GM21723 (cell line): Measurements from ENCODE around the gene PI4K2A.
A peak's percentile ranks its signal among the peaks of the same experiment; 100 is the strongest.
"Not testable (repeated sequence)": the region's sequence is repeated elsewhere in the genome, so short reads cannot be mapped to it uniquely, and the experiment has no call there.

ENCODE experiments used
- ATAC-seq: cut with Tn5 transposase; IDR thresholded peaks from one replicate; pipeline ENCODE4 v1.9.1; 2021; ENCODE audit warnings: mild to moderate bottlenecking, moderate library complexity; ENCODE audit not compliant: unreplicated experiment

PI4K2A gene

DNA sequence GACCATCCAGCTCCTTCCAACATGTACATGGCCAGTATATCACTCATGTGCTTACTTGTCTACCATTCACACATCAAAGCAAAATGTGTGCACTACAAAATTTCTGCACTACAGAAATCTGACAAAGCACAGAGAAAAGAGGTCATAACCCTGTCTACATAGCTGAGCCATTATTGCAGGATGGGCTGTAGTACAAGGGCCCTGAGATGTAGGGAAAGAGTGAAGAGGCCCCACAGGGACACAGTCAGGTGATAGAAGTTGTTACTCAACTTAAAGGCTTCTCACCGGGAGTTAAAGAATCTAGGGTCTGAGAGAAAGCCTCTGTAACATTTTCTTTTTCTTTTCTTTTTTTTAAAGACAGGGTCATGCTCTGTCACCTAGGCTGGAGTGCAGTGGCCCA is 29.1 kb downstream of the PI4K2A start:
- no peak for ATAC-seq

DNA sequence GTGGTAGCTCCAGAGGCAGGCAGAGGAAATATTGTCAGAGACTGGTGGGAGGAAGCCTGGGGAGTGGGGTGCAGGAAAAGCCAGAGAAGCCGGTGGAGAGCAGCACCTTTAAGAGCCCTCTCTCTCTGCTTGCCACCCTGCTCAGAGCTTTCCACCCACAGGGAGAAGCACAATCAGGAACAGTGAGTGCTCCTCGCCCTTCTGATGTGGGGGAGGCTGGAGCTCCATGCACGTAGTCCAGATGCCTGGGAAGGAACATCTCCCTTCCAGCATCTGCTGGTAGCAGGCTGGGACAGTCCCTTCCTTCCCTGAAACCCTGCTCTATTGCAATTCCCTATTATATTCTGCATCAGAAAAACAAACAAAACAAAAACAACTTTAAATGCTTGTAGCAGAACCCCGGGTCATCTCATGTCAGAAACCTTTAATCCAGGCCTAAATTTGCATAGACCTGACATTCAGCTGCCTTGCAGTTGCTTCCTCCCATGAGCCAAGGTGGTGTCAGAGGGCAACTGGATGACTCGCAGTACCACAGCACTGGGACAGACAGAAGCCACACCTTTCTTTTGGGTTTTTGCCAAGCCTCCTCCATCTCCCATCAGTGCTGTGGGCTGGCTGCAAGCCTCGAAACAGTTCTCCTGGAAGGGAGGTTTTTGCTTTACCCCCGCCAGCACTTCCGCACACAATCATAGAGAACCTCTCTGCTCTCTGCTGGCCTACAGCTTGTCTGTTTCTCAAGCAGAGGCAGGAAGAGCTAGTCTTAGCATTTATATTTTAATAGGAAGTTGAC is 33.5 kb downstream of the PI4K2A start:
- ATAC-seq = no peak

DNA sequence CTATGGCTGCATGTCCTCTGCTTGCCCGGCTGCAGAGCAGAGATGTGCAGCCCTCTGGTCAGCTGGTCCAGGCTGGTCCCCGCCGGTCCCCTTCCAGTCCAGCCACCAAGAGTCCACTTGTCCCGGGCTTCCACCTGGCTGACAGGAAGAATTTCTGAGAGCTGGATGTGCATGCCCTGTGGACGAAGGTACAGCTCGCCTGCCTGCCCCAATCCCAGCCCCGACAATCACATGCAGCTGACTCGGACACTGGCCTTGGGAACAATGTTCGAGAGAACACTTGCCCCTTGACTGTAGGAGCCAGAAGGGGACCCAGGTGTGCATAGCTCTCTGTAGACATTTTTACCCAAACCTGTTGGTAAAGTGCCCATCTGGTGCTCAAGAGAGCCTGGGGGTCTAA is 34.8 kb downstream of the PI4K2A start:
- no peak for ATAC-seq

DNA sequence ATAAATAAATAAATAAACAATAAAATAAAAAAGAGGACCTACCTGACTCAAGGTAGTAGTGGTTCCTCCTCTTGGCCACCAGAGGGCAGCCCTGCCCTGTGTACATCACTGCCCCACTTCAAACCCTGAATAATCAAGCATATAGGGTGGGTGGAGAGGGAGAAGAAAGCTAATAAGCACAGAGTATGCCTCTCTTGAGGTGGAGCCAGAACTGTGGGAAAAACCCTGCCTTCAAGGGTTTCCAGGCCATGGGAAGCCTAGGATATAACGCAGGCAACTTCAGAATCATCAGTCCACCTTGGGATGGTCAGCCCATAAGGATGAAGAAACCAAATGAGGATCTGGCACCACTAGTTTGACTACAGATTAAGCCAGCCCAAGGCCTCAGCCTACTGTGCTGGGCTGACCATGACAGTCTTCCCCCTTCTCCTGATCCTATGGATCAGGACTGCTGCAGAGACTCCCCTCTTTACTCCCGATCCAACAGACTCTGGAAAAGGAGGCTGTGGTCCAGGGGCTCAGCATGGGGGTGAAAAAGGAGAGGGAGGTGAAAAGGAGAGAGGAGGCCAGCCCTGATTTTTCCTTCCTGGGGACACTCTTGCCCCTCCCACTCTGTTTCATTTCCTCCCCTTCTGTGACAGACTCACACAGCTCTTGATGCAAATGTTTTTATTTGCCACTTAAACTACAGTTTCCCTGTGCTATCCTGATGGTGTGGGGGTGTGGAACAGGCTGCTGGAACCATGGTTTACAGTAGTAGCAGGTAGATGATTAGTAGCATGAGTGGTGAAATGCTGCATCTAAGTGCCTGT is 36.5 kb downstream of the PI4K2A start:
- ATAC-seq = peak; percentile 70

DNA sequence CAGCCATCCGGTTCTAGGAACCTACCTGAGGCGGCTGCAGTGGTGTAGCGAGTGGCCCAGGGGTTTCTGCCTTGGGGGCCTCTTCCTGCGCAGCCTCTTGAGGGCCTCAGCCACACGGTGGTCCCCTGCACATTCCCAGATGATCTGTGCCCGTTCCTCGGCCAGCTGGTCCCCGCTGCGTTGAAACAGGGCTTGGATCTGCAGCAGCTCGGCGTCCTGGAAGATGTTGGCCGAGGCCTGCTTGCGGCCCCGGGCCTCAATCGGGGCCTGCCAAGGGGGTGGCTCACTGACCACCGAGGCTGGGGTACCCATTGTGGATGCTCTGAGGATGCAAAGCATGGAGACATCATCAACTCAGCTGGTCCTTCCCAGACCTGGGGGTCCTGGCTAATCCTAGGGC is 39.1 kb downstream of the PI4K2A start:
- no peak for ATAC-seq

DNA sequence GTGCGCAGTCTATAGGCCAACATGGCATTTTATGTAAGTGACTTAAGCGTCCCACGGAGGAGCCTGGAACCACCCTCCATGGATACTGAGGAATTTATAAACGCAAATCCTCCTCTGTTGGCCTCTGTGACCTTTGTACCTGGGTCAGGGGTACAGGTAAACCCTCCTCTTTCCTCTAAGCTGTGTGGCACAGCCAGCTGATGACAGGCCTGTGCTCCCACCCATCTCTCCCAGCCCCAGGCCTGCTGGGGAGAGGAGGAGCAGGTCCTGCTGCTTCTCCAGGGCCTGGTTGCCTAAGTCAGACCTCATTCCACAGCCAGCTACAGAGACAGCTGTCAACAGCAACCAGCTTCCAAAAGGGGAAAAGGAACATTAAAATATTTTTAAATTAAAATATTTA is 41.6 kb downstream of the PI4K2A start:
- ATAC-seq = no peak

DNA sequence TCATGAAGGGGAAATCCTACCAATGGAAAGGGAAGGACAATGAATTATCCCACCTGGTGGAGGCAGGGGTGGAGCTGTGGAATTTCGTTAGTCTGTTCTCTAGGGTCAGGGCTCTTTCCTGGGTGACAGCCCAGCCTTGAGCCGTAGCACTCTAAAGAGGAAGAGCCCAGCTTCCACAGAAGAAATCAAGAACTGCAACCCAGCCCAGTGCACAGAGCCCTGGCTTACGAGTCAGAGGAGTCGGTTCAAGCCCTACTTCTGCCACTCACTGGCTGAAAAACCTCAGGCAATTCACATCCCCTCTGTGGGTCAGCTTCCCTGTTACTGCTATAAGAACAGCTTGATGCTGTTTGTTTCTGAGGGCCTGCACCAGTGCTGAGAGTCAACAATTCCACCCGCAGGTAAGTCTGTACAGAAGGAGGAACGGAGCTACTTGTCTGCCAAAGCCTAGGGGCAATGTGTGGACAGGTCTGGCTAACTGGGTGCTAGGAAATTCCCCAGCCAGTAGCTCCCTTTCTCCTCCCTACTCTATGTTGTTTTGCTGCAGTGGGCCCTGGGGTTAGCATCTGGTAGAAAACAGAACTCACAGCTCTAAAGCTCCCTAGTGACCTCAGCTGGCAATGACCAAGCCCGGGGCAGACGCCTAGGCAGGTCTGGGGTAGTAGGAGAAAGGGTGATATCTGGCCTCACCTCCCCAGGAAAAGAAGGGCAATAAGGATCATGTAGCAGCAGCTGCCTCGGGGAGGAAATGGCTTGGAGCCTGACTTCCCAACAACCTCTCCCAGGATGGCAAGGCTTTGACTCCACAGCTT is 43.3 kb downstream of the PI4K2A start:
- no peak for ATAC-seq

DNA sequence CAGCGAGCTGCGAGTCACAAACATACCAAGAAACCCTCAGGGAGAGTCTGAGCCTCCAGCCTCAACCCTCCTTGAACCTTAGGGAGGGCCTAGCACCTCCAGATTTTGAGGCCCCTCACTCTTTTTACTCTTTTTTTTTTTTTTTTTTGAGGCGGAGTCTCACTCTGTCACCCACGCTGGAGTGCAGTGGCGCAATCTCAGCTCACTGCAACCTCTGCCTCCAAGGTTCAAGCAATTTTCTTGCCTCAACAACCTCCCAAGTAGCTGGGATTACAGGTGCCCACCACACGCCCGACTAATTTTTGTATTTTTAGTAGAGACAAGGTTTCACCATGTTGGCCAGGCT is 43.9 kb downstream of the PI4K2A start:
- ATAC-seq = not testable (repeated sequence)

DNA sequence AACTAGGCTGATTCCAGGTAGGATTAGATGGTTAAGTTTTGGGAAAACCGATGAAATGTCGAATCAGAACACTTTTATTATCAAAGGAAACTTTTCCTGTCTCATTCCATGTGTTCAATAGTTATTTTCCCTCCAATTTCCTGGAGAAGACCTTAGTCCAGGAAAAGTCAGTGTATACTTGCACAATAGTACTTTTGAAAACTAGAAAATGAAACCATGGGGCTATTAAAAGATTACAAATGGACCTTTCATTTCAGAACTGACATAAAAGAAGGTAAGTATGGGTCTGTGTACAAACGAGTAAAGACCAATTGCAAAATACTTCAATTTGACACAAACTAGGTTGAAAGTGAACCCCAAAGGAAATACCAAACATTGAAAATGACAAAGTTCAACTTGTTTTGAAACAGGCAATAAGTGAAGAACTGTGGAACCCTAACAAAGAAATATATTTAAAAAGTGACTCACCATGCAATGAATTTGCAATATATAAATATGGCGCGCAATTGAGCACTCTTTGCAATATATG is 44.5 kb downstream of the PI4K2A start:
- no peak for ATAC-seq

DNA sequence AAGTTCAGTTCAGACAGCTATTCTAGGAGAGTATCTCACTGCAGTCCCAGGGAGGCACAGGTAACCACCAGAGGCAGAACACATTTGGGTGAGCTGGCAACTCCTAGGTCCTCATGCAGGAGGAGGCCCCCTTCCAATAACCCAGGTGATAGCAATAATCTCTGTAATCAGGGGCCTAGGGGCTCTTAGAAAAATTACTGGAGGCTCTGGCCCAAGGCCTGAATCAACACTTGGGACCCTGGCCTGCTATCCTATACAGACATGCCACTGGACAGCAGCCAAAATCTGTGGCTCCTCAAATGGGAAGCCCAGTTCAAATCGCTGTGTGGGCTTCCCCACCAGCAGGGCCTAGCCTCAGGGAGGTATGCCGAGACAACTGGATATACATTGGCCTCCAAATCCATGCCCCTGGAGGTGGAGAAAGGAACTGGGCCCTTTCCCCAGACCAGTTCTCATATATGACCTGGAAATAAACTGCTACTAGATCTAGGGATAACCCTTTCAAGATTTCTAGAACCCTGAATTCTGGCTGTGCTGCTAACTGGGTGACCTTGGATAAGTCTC is 45.0 kb downstream of the PI4K2A start:
- ATAC-seq = no peak

DNA sequence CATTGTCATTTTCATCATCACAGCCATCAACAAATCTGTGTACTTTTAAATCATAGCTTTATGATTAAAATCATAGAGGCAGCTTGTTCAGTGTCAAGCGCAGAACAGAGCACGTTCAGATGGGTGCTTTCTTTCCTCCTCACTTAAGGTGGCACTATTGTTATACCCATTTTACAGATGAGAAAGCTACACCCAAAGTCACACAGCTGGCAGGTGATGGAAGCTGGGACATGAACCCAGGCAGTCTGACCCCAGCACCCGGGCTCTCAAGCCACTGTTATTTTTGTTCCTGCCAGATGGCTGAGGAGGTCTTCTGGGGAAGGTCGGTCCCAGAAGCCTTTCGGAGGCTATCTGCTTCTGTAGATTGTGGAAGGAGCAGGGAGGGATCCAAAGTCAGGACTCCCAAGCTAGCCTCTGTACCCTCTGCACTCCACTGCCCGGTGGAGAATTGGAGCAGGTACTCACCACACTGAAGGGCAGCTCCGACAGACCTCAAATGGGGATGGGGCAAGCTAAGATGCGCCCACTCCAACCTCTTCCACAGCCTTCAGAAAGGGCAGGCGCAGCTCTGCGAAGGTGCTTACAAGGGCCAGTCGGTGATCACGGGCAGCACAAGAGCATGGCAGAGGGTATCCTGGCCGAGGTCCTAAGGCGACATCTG is 46.0 kb downstream of the PI4K2A start:
- no peak for ATAC-seq

DNA sequence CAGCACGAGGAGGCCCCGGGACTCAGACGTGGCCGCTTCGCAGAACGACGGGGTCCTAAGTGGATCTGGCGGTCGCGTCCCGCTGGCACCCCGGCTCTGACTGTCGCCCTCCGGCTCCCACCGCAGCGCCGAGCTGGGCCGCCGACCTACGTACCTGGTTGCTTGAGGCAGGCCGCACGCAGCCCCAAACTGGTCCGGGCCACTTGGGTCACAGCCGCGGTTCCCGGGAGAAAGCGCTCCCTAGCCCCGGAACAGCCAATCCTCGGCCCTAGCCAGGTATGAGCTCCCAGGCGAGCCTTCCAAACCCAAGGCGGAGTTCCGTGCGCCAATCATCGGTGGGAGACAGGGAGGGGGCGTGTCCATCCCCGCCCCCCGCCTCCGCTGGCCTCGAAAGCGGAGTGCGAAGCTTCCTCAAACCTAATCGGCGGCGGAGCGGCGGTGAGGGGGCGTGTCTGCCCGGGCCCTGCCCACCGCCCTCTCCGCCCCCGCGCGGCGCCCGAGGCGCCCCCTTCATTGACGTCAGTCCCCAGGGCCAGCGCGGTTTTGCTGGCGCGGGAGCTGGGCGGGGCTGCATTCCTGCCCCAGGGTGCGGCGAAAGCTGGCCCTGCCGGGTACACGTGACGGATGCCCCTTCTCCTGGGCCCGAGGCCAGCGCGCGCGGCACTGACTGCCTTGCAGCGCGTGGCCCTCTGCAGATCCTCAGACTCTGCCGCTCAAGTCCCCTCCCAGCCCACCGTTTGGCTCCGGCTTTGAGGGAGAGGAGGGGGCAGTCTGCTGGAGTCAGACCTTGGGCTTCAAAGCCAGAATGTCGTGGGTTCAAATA is 46.7 kb downstream of the PI4K2A start, which contains the start of gene AVPI1:
Gene AVPI1, minus strand, starts transcription at position 280 of the 823 bp plus-strand sequence. CDS start 7,336 bp downstream, outside the sequence.
- peak; percentile 94 for ATAC-seq

DNA sequence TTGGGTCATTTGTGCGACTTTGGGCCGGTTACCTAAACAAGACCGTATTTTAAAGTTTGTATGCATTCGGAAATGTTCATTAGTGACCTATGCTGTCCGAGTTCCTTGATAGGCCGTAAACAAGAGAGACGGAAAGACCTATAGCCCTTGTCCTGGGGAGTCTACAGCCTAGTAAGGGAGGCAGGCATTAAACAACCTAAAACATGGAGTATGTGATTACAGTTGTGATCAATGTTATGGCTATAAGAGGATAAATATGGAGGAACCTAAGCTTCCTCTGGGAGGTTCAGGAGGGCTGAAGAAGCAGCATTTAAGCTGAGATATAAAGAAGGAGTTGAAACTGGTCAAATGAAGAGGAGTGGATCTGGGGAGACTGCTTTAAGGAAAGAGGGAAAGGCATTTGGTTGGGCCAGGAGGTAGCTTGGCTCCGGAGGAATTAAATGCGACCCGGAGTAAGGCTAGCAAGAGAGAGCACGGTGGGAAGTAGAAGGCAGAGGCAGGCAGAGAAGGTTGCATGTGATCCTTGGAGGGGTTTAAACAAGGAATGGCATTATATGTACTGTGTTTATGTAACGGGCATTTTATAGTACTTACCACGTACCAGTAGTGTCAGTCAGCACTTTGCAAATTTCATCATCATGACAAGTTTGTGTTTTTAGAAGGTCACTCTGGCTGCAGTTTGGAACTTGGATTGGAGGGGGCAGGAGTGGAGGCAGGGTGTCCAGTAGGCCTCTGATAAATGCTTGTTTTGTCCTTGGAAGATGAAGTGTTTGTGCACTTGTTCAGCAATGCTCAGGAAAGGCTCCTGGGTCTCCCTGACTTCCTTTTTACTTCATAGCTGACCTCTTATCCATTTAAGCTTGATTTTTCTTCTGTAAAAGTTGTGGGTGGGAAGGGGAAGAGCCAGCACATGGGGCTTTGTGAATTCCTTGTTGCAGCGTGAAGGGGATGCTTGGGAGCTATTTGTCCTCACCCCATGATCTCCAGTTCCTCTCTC is 47.6 kb downstream of the PI4K2A start:
- ATAC-seq = no peak

DNA sequence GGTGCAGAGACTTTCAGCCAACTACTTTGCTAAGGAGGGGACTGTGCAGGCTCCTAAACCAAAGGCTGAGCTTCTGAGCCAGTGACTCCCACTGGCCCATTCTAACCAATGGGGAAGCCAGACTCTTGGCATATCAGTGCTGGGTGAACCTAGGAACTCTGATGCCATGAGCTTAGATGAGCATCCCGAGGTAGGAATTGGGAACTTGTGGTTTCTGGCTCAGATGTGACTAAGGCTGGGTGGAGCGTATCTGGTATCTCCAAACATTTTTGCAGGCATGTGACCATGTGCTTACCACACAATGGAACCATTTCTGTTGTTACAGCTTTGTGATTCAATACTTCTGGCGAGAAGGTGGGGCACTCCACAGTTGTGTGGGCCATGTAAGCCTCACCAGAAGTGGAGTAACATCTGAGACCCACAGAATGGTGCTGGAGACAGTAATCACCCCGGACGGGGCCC is 49.1 kb downstream of the PI4K2A start:
- no peak for ATAC-seq

DNA sequence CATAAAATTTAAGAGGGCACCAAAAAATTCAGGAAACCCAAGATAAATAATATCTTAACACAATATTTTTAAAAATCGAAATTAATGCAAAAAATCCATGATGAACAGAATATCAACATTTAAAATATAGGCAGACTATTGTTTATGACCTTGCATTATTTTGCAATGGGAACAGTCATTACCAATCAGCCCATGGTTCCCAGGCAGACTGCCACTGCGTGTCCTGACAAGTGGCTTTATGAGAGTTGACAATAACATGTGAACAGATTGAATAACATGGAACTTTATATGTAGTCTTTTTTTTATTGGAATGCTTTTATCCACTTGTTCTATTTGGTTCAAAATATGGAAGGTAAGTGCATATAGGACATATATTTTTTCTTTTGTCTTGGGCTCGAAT is 49.7 kb downstream of the PI4K2A start:
- ATAC-seq = no peak

DNA sequence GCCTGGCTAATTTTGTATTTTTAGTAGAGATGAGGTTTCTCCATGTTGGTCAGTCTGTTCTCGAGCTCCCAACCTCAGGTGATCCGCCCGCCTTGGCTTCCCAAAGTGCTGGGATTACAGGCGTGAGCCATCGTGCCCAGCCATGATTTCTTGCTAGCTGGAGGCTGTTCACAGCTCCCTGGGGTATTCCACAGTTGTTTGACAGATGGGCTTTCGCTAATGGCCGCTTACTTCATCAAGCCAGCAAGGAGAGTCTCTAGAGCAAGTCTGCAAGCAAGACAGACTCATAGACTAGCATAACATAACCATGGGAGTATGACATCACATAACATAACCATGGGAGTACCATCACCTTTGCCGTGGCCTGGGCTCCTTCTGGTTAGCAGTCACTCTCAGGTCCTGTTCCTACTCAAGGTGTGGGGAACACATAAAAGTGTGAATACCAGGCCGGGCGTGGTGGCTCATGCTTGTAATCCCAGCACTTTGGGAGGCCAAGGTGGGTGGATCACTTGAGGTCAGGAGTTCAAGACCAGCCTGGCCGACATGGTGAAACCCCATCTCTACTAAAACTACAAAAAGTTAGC is 57.7 kb downstream of the PI4K2A start:
- not testable (repeated sequence) for ATAC-seq

DNA sequence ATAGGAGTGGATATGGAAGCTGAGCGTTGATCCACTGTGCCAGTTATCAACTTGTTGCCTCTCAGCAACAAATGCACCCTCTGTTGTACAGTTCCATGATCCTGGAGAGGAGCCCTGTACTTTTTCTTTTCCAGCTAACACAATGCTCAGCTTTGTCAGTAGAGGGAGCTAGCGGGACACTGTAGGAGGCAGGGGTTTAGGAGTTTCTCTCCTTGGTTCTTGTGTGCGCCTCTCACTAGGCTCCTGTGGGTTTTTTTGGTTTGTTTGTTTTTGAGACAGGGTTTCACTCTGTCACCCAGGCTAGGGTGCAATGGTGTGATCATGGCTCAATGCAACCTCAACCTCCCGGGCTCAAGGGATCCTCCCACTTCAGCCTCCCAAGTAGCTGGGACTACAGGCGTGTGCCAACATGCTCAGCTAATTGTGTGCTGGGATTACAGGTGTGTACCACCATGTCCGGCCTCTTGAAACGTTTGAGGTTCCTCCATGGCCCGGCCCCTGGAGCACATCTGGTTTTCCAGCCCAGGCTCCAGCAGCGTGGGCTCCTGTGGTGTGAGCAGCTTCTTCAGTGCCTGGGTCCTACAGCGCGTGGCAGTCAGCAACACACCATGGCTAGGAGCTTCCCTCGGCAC is 61.1 kb downstream of the PI4K2A start:
- no peak for ATAC-seq
